H1 (cell line): ENCODE measurements around the gene TPM2. TPM values are rescaled to one million over a fixed set of nuclear protein-coding genes. Genes with fewer than 3 reads are reported as not detected.

Source experiments
- CTCF ChIA-PET: fragments of 300-600 bp; sonication (Branson Sonifier 250); formaldehyde crosslinking; loops from one replicate; lab custom pipeline; 2021; ENCODE audit not compliant: partially characterized antibody; lab: Charles Lee
- POLR2A ChIA-PET: fragments of 300-600 bp; sonication (Branson Sonifier 250); formaldehyde crosslinking; loops from one replicate; lab custom pipeline; 2021; ENCODE audit warnings: inconsistent platforms; ENCODE audit not compliant: partially characterized antibody; lab: Charles Lee
- DNase-seq, 2 experiments: peaks; one replicate each; pipeline versions ENCODE4 v3.0.0 to v3.0.0-alpha.2; 2010 to 2022; ENCODE audit warnings: low spot score in 2 of 2, low read depth in 1 of 2, mixed read lengths in 1 of 2
- FAIRE-seq: peaks from 2 replicates; lab custom pipeline; 2011; peaks lifted over from hg19 to GRCh38; lab: Jason Lieb, UNC
- H2AFZ ChIP-seq: 2 replicates; pipeline ENCODE4 v1.8.1; 2012; ENCODE audit warnings: low read length, inconsistent platforms
- H2AK5ac ChIP-seq: 2 replicates; pipeline ENCODE4 v1.6.1; 2013; ENCODE audit warnings: low read depth, low read length
- H2BK120ac ChIP-seq: replicated peaks from 2 replicates; pipeline ENCODE3; 2013; ENCODE audit warnings: low read depth, low read length, inconsistent platforms
- H2BK12ac ChIP-seq: 2 replicates; pipeline ENCODE4 v1.6.1; 2013; ENCODE audit warnings: low read depth, low read length
- H2BK15ac ChIP-seq: 2 replicates; pipeline ENCODE4 v1.6.1; 2013; ENCODE audit warnings: low read length
- H2BK20ac ChIP-seq: 2 replicates; pipeline ENCODE4 v1.6.1; 2013; ENCODE audit warnings: low read length
- H2BK5ac ChIP-seq: 2 replicates; pipeline ENCODE4 v1.6.1; 2013; ENCODE audit warnings: low read depth, low read length
- H3K14ac ChIP-seq: 2 replicates; pipeline ENCODE4 v1.6.1; 2013; ENCODE audit warnings: inconsistent platforms; ENCODE audit not compliant: insufficient read length
- H3K18ac ChIP-seq: 2 replicates; pipeline ENCODE4 v1.6.1; 2013; ENCODE audit warnings: low read length; ENCODE audit errors: extremely low read depth
- H3K23ac ChIP-seq: 2 replicates; pipeline ENCODE4 v1.6.1; 2013; ENCODE audit warnings: inconsistent platforms; ENCODE audit not compliant: insufficient read length
- H3K23me2 ChIP-seq: 2 replicates; pipeline ENCODE4 v1.6.1; 2013; ENCODE audit warnings: low read depth, low read length
- H3K27ac ChIP-seq: 2 replicates; pipeline ENCODE4 v1.6.1; 2011; ENCODE audit warnings: low read depth, low read length, inconsistent platforms
- H3K27me3 ChIP-seq, 4 experiments: replicated peaks in 1 of 4; 1 replicate in 1 of 4; 2 replicates in 3 of 4; pipeline versions ENCODE4 v1.6.1 to v1.8.1; 2011 to 2013; ENCODE audit warnings: low read length in 3 of 4, mild to moderate bottlenecking in 3 of 4, inconsistent platforms in 2 of 4, mixed read lengths in 2 of 4, moderate library complexity in 1 of 4; ENCODE audit not compliant: control insufficient read depth in 3 of 4, insufficient read depth in 3 of 4; ENCODE audit errors: extremely low read depth in 1 of 4
- H3K36me3 ChIP-seq, 4 experiments: 2 replicates each; pipeline versions ENCODE4 v1.6.1 to v1.8.1; 2011 to 2013; ENCODE audit warnings: mild to moderate bottlenecking in 4 of 4, low read length in 3 of 4, moderate library complexity in 2 of 4, control low read depth in 1 of 4, inconsistent platforms in 1 of 4; ENCODE audit not compliant: insufficient read depth in 4 of 4, control insufficient read depth in 2 of 4
- H3K4ac ChIP-seq: replicated peaks from 2 replicates; pipeline ENCODE3; 2013; ENCODE audit warnings: low read length, low read depth, mixed read lengths, inconsistent platforms; ENCODE audit not compliant: insufficient read length
- H3K4me1 ChIP-seq, 4 experiments: replicated peaks in 1 of 4; 1 replicate in 1 of 4; 2 replicates in 3 of 4; pipeline versions ENCODE4 v1.6.1 to v1.8.1; 2011 to 2013; ENCODE audit warnings: low read length in 3 of 4, inconsistent platforms in 2 of 4, mixed read lengths in 1 of 4; ENCODE audit not compliant: insufficient read depth in 4 of 4, control insufficient read depth in 3 of 4
- H3K4me2 ChIP-seq, 2 experiments: 2 replicates each; pipeline versions ENCODE4 v1.6.1 to v1.8.1; 2011 to 2013; ENCODE audit warnings: low read depth in 2 of 2, low read length in 2 of 2, control low read depth in 1 of 2, inconsistent platforms in 1 of 2, mild to moderate bottlenecking in 1 of 2; ENCODE audit not compliant: insufficient read depth in 1 of 2
- H3K4me3 ChIP-seq, 4 experiments: fragments of 200-600, 300-600 bp in 1 of 4; sonication (generic), shearing (Covaris generic), sonication (Bioruptor Twin) in 1 of 4; 2 replicates each; pipeline versions ENCODE4 v1.5.1 to v1.8.1; 2011 to 2016; ENCODE audit warnings: low read length in 4 of 4, low read depth in 3 of 4, control low read depth in 2 of 4, inconsistent platforms in 2 of 4, mild to moderate bottlenecking in 2 of 4, mixed read lengths in 1 of 4, moderate library complexity in 1 of 4; ENCODE audit not compliant: insufficient read depth in 2 of 4; ENCODE audit errors: extremely low read depth in 1 of 4
- H3K56ac ChIP-seq: replicated peaks from 2 replicates; pipeline ENCODE3; 2013; ENCODE audit warnings: low read depth, mild to moderate bottlenecking, mixed read lengths, low read length, inconsistent platforms; ENCODE audit not compliant: insufficient read length
- H3K79me1 ChIP-seq: 2 replicates; pipeline ENCODE4 v1.6.1; 2013; ENCODE audit warnings: low read depth, low read length, control low read depth
- H3K79me2 ChIP-seq, 2 experiments: 2 replicates each; pipeline versions ENCODE4 v1.6.1 to v1.8.1; 2012 to 2013; ENCODE audit warnings: low read length in 2 of 2, mild to moderate bottlenecking in 2 of 2, inconsistent platforms in 1 of 2; ENCODE audit not compliant: insufficient read depth in 2 of 2, control insufficient read depth in 1 of 2
- H3K9ac ChIP-seq, 4 experiments: replicated peaks in 1 of 4; 1 replicate in 1 of 4; 2 replicates in 3 of 4; pipeline versions ENCODE4 v1.6.1 to v1.8.1; 2011 to 2013; ENCODE audit warnings: low read depth in 3 of 4, low read length in 3 of 4, control low read depth in 2 of 4, mild to moderate bottlenecking in 2 of 4, moderate library complexity in 2 of 4, inconsistent platforms in 1 of 4; ENCODE audit errors: extremely low read depth in 1 of 4
- H3K9me3 ChIP-seq, 2 experiments: 2 replicates each; pipeline versions ENCODE4 v1.6.1 to v1.8.1; 2012 to 2013; ENCODE audit warnings: mild to moderate bottlenecking in 2 of 2, moderate library complexity in 2 of 2, control low read depth in 1 of 2, inconsistent platforms in 1 of 2, low read depth in 1 of 2, low read length in 1 of 2, mixed read lengths in 1 of 2; ENCODE audit not compliant: insufficient read depth in 2 of 2
- H4K20me1 ChIP-seq, 2 experiments: replicated peaks in 1 of 2; 2 replicates each; pipeline versions ENCODE3 to v1.8.1; 2011 to 2013; ENCODE audit warnings: inconsistent platforms in 2 of 2, low read length in 2 of 2, mild to moderate bottlenecking in 1 of 2; ENCODE audit not compliant: insufficient read depth in 2 of 2, control insufficient read depth in 1 of 2
- H4K5ac ChIP-seq: 2 replicates; pipeline ENCODE4 v1.6.1; 2013; ENCODE audit warnings: low read length, low read depth, mixed read lengths, inconsistent platforms; ENCODE audit not compliant: insufficient read length
- H4K8ac ChIP-seq: 2 replicates; pipeline ENCODE4 v1.8.0; 2013; ENCODE audit warnings: mild to moderate bottlenecking, moderate library complexity, low read length, inconsistent platforms; ENCODE audit not compliant: insufficient read depth; ENCODE audit errors: extremely low read depth
- H4K91ac ChIP-seq: replicated peaks from 2 replicates; pipeline ENCODE3; 2013; ENCODE audit warnings: low read length, mixed read lengths, inconsistent platforms; ENCODE audit not compliant: insufficient read length
- POLR2AphosphoS5 ChIP-seq: IDR thresholded peaks from 2 replicates; pipeline ENCODE4 v1.6.1; 2011; ENCODE audit warnings: low read depth, low read length
- WGBS, 2 experiments: shearing (Covaris generic) in 1 of 2; methylation state at CpG; one replicate each; pipeline versions ENCODE4 v1.1.6 to v1.1.7; 2013 to 2015; ENCODE audit warnings: low lambda C conversion rate in 2 of 2, mixed read lengths in 2 of 2, inconsistent platforms in 1 of 2, low coverage in 1 of 2, missing lambda C conversion rate in 1 of 2; ENCODE audit not compliant: insufficient replicate concordance in 2 of 2, insufficient coverage in 1 of 2, insufficient read length in 1 of 2; ENCODE audit errors: extremely low coverage in 1 of 2, missing lambda C conversion rate in 1 of 2; 5-methylcytosine and 5-hydroxymethylcytosine counted together
- polyA plus RNA-seq, 7 experiments: library from polyadenylated mRNA; depleted of rRNA in 3 of 7; stranded (reverse) in 5 of 7; unstranded in 2 of 7; fragments of >200 nt in 5 of 7; fragments of 200-250 nt in 2 of 7; gene quantifications; 1 replicate in 5 of 7; 2 replicates in 1 of 7; 4 replicates in 1 of 7; pipeline versions ENCODE4 v1.2.1 to v1.2.3, GENCODE V29; 2011 to 2013; ENCODE audit warnings: missing spikeins in 2 of 7, mixed read lengths in 2 of 7
- total RNA-seq: library from RNA; stranded (reverse); fragmentation: NEBNext Ultra II Directional; extraction: Animal tissue kit (Norgen Biotek cat#: 25700); gene quantifications from 2 replicates; pipeline ENCODE4 v1.2.1, GENCODE V29; 2021

Gene TPM2
- total and polyA plus RNA-seq, 2 of the 8 experiments (the other 6 are each of a cell fraction or from before 2014, with no cell fraction given), result 62.5 to 181 TPM

GRCh38 chr9:35662437-35662836, 27.3 kb downstream of the TPM2 start:
- Histone ChIP-seq H4K5ac (no peak overlapping the region), H2AFZ (no peak overlapping the region), H3K23ac (no peak overlapping the region), H4K20me1 (peaks cover 2 to 6% of the 10 kb centered on the region in 2 experiments), H3K4me3 (no peak overlapping the region), H3K27ac (no peak overlapping the region), H2AK5ac (no peak overlapping the region), H3K27me3 (no peaks in the 10 kb centered on the region), H3K9me3 (no peaks in the 10 kb centered on the region), H3K23me2 (peaks cover 9% of the 10 kb centered on the region), H4K91ac (no peak overlapping the region), H3K18ac (no peak overlapping the region), H3K9ac (no peak overlapping the region), H2BK20ac (no peak overlapping the region), H3K56ac (no peak overlapping the region), H3K14ac (no peak overlapping the region), H3K4ac (no peak overlapping the region), H3K4me2 (no peak overlapping the region), H2BK120ac (no peak overlapping the region), H3K36me3 (peaks cover 6 to 32% (median 13%) of the 10 kb centered on the region in 4 experiments), H2BK15ac (no peak overlapping the region), H2BK12ac (no peak overlapping the region), H4K8ac (no peak overlapping the region), H2BK5ac (no peak overlapping the region), H3K79me2 (no peaks in the 10 kb centered on the region; a peak in 1 of 4 replicates), H3K79me1 (peaks cover 2% of the 10 kb centered on the region; the same call in 1 of the 2 replicates), H3K4me1 (peaks cover 0 to 5% (median 1%) of the 10 kb centered on the region in 4 experiments; a peak in 6 of 7 replicates)
- TF ChIP-seq POLR2AphosphoS5, result no peak
- CTCF ChIA-PET, result interaction anchor here (0.6 to 15.9 kb wide), 17 partner anchors 10 to 206 kb away, joined by 3 to 347 read pairs (median 15); partner anchors contain the start of genes CA9, CREB3, GBA2 and RGP1
- DNase-seq (no peak), FAIRE-seq (no peak)
- POLR2A ChIA-PET, result interaction anchor here (1.2 to 7.9 kb wide), 3 partner anchors 17 to 30 kb away, joined by 3 to 84 read pairs (median 55); partner anchors contain the start of gene TPM2
- WGBS, 2 experiments, result 88% methylated on average over 7 of the region's 7 CpGs; no CpG with 5 or more reads in 1 of the 2 experiments
